Uterus (tissue), 2 donors: ENCODE results near the gene GJA3.

ENCODE experiments used
- CTCF ChIP-seq, 4 experiments: fragments of 200-600 bp in 2 of 4; fragments of 450-650 bp in 2 of 4; sonication (generic) in 2 of 4; IDR thresholded peaks; one replicate each; pipeline ENCODE4 v1.5.1; 2016 to 2019; ENCODE audit warnings: antibody characterized with exemption in 4 of 4, mild to moderate bottlenecking in 2 of 4, moderate library complexity in 1 of 4
- POLR2A ChIP-seq, 2 donors: fragments of 450-650 bp; IDR thresholded peaks; one replicate each; pipeline ENCODE4 v1.6.1; 2016; ENCODE audit warnings: antibody characterized with exemption in 2 of 2, mild to moderate bottlenecking in 1 of 2, moderate library complexity in 1 of 2

- no peak for TF ChIP-seq POLR2A (IDR thresholded peaks at IDR 0.05)
- no peak for TF ChIP-seq CTCF (IDR thresholded peaks at IDR 0.05)
These were observed 15.3 kb downstream of the GJA3 start for GRCh38 chr13:20145521-20145920.
